Endothelial cell (in vitro differentiated cells): ENCODE measurements around the gene AIFM2. TPM values are rescaled to one million over a fixed set of nuclear protein-coding genes. Genes with fewer than 3 reads are reported as not detected.

ENCODE experiments used
- DNase-seq: peaks from one replicate; pipeline ENCODE4 v3.0.0; 2021; ENCODE audit warnings: low spot score
- H3K27ac Mint-ChIP-seq: one replicate; pipeline ENCODE4 v1.8.0; 2021; ENCODE audit warnings: mixed read lengths, inconsistent platforms; ENCODE audit not compliant: unreplicated experiment
- H3K27me3 Mint-ChIP-seq: one replicate; pipeline ENCODE4 v1.8.0; 2021; ENCODE audit warnings: mild to moderate bottlenecking, moderate library complexity, mixed read lengths, inconsistent platforms; ENCODE audit not compliant: unreplicated experiment
- H3K36me3 Mint-ChIP-seq: one replicate; pipeline ENCODE4 v1.8.0; 2021; ENCODE audit warnings: mild to moderate bottlenecking, low read depth, mixed read lengths, inconsistent platforms; ENCODE audit not compliant: unreplicated experiment
- H3K4me1 Mint-ChIP-seq: one replicate; pipeline ENCODE4 v1.8.0; 2021; ENCODE audit warnings: mild to moderate bottlenecking, mixed read lengths, inconsistent platforms; ENCODE audit not compliant: unreplicated experiment
- H3K4me3 Mint-ChIP-seq: one replicate; pipeline ENCODE4 v1.8.0; 2021; ENCODE audit warnings: mild to moderate bottlenecking, mixed read lengths, inconsistent platforms; ENCODE audit not compliant: unreplicated experiment
- H3K9me3 Mint-ChIP-seq: one replicate; pipeline ENCODE4 v1.8.0; 2021; ENCODE audit warnings: mixed read lengths, inconsistent platforms; ENCODE audit not compliant: unreplicated experiment
- total RNA-seq: library from RNA; stranded (reverse); fragmentation: NEBNext Ultra II Directional; extraction: Animal tissue kit (Norgen Biotek cat#: 25700); gene quantifications from one replicate; pipeline ENCODE4 v1.2.1, GENCODE V29; 2021; ENCODE audit not compliant: unreplicated experiment
- TF ChIP-seq, protein P1 (sequence below): fragments of 200-600 bp; sonication (generic); IDR thresholded peaks from one replicate; pipeline ENCODE4 v1.5.0; 2021; ENCODE audit warnings: antibody characterized with exemption; ENCODE audit not compliant: unreplicated experiment

AIFM2 gene
- total RNA-seq, 1 donor from 2014 or later = 1.7 TPM

DNA sequence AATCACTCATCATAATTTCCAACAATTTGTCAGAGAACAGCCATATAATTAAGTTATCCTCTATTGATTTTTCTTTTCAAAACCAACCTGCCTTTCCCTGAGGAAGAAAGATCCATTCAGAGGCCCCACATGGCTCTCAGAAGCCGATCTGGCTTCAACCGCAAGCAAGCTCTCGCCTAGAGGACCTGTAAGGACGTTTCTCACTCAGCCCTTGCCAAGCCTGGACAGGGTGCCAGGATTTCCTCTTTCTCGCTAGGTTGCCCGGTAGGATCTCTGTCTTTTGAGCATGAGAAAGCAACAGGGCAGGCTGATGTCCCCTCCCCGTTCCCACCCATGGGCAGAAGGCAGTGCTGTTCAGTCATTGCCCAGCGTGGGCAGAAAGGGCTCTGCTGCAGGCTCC lies 13.0 kb downstream of the AIFM2 start:
- peaks cover 11% of the 10 kb centered on the region for H3K27me3 Mint-ChIP-seq
- no peak overlapping the region for H3K4me3 Mint-ChIP-seq
- H3K36me3 Mint-ChIP-seq = no peaks in the 10 kb centered on the region
- H3K4me1 Mint-ChIP-seq = peaks cover 7% of the 10 kb centered on the region
- TF ChIP-seq, protein P1, sequence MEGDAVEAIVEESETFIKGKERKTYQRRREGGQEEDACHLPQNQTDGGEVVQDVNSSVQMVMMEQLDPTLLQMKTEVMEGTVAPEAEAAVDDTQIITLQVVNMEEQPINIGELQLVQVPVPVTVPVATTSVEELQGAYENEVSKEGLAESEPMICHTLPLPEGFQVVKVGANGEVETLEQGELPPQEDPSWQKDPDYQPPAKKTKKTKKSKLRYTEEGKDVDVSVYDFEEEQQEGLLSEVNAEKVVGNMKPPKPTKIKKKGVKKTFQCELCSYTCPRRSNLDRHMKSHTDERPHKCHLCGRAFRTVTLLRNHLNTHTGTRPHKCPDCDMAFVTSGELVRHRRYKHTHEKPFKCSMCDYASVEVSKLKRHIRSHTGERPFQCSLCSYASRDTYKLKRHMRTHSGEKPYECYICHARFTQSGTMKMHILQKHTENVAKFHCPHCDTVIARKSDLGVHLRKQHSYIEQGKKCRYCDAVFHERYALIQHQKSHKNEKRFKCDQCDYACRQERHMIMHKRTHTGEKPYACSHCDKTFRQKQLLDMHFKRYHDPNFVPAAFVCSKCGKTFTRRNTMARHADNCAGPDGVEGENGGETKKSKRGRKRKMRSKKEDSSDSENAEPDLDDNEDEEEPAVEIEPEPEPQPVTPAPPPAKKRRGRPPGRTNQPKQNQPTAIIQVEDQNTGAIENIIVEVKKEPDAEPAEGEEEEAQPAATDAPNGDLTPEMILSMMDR = no peak
- no peak for DNase-seq
- no peaks in the 10 kb centered on the region for H3K9me3 Mint-ChIP-seq
- H3K27ac Mint-ChIP-seq = no peak overlapping the region

DNA sequence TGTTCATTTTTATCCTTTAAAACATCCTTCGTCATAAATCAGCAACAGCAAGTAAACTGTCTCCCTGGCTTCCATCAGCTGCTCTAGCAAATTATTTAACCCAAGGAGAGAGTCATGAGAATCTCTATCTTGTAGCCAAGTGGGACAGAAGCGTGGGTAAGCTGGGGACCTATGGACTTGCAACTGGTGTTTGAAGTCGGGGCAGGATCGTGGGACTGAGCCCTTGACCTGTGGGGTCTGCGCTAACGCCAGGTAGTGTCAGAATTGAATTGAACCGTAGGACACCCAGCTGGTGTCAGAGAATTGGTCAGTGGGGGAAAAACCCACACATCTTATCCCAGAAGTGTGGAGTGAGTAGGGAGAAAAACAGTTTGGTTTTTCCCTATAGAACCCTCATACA lies 13.4 kb downstream of the AIFM2 start:
- Mint-ChIP-seq H3K9me3 (no peaks in the 10 kb centered on the region), H3K27me3 (peaks cover 11% of the 10 kb centered on the region), H3K4me1 (peaks cover 7% of the 10 kb centered on the region), H3K36me3 (no peaks in the 10 kb centered on the region), H3K4me3 (no peak overlapping the region), H3K27ac (no peak overlapping the region)
- TF ChIP-seq, protein P1 = no peak
- no peak for DNase-seq

DNA sequence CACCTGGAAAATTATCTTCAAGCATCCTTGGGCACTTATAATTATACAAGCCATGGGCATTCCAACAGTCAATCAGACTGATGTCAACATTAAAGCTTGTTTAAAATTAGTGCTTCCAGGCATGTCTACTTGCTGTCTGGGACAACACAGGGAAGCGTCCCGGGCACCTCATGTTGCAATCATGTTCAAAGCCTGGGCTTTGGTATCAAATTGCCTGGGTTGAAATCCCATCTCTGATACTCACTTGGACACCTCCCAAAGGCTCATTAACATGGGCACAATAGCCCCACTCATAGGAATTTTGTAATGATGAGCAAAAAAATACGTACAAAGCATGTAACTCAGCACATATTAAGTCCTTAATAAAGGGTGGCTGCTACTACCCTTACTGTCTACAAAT lies 14.4 kb downstream of the AIFM2 start:
- no peaks in the 10 kb centered on the region for H3K9me3 Mint-ChIP-seq
- DNase-seq = no peak
- no peak overlapping the region for H3K27ac Mint-ChIP-seq
- H3K27me3 Mint-ChIP-seq = peaks cover 13% of the 10 kb centered on the region
- H3K4me3 Mint-ChIP-seq = no peak overlapping the region
- peaks cover 7% of the 10 kb centered on the region for H3K4me1 Mint-ChIP-seq
- TF ChIP-seq, protein P1 = no peak
- peaks cover 5% of the 10 kb centered on the region for H3K36me3 Mint-ChIP-seq

DNA sequence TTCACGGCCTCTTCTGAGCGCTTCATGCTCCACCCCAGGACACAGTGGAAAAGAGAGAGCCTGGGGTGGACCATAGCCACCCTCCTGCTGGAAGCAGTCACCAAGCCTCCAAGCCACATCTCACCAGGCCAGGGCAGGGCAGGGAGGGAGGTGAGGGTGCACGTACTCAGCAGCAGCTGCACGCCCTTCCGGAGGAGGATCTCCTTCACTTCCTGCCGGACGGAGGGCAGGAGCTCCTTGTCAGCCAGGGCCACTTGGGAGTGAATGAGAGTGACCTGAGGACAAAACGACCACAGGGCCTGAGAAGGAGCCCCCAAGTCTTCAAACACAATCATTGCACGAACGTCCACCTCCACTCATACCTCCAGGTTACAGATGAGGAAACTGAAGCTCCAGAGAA lies 15.0 kb downstream of the AIFM2 start:
- H3K27me3 Mint-ChIP-seq = peaks cover 13% of the 10 kb centered on the region
- no peak overlapping the region for H3K27ac Mint-ChIP-seq
- no peak for DNase-seq
- TF ChIP-seq, protein P1 = no peak
- H3K9me3 Mint-ChIP-seq = no peaks in the 10 kb centered on the region
- H3K4me1 Mint-ChIP-seq = peaks cover 7% of the 10 kb centered on the region
- peaks cover 10% of the 10 kb centered on the region for H3K36me3 Mint-ChIP-seq
- no peak overlapping the region for H3K4me3 Mint-ChIP-seq

DNA sequence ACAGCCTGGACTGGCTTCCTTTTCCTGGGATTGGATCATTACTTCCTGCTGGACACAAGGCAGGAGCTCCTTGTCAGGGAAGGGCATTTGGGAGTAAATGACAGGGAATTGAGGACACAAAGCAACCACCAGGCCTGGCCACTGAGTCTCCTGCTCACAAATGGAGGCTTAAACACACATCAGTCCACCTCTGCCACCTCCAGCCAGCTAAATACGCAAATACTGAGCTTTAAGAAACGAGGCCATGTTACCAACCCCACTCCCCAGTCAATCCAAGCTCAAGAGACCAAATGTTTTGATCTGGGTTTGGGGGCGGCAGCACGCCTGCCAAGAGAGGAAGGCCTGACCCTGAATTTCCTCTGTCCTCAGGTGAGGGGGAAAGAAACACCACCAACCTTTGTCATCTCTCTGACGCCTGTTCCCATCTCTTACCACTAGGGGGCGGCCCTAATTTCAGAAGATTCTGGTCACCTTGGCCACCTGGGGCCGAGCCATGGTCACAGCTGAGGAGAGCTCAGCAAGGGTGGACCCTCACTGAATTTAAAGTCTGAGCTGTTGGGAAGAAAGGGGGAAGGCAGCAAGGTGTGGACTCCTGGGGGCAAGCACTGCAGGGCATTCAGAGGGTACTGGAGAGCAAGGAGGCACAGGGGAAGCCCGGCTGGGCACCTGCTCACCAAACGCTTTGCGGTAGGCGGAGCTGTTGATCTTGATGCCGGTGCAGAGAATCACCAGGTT lies 16.5 kb downstream of the AIFM2 start:
- H3K27me3 Mint-ChIP-seq = peaks cover 13% of the 10 kb centered on the region
- H3K9me3 Mint-ChIP-seq = no peaks in the 10 kb centered on the region
- peak; percentile 61 for DNase-seq
- TF ChIP-seq, protein P1 = peak; percentile 96
- peaks cover 7% of the 10 kb centered on the region for H3K4me1 Mint-ChIP-seq
- H3K4me3 Mint-ChIP-seq = no peak overlapping the region
- peaks cover 14% of the 10 kb centered on the region for H3K36me3 Mint-ChIP-seq
- H3K27ac Mint-ChIP-seq = peak overlapping the region; percentile 96
